Neural progenitor cell (in vitro differentiated cells): ENCODE data around the gene VRK2. TPM values are rescaled to one million over a fixed set of nuclear protein-coding genes. Genes with fewer than 3 reads are reported as not detected.

Experiments used
- DNase-seq: peaks from one replicate; pipeline ENCODE4 v3.0.0-alpha.2; 2016; ENCODE audit warnings: low spot score
- H2AFZ ChIP-seq: fragments of 200-600 bp; sonication (generic); replicated peaks from 2 replicates; pipeline ENCODE4 v1.6.1; 2016; ENCODE audit warnings: antibody characterized with exemption
- H3F3A ChIP-seq: fragments of 200-600 bp; sonication (generic); 2 replicates; pipeline ENCODE4 v1.6.1; 2016; ENCODE audit warnings: antibody characterized with exemption, low read depth
- H3K27ac ChIP-seq: fragments of 200-600 bp; sonication (generic); 2 replicates; pipeline ENCODE4 v1.5.1; 2016; ENCODE audit warnings: mild to moderate bottlenecking
- H3K27me3 ChIP-seq: fragments of 200-600 bp; sonication (generic); 2 replicates; pipeline ENCODE4 v1.6.1; 2016; ENCODE audit warnings: mild to moderate bottlenecking, moderate library complexity
- H3K36me3 ChIP-seq: fragments of 200-600 bp; sonication (generic); 2 replicates; pipeline ENCODE4 v1.5.1; 2016
- H3K4me1 ChIP-seq: fragments of 200-600 bp; sonication (generic); 2 replicates; pipeline ENCODE4 v1.6.1; 2016; ENCODE audit warnings: mixed run types
- H3K4me2 ChIP-seq: fragments of 200-600 bp; sonication (generic); 2 replicates; pipeline ENCODE4 v1.6.1; 2016
- H3K4me3 ChIP-seq: fragments of 200-600 bp; sonication (generic); 2 replicates; pipeline ENCODE4 v1.5.1; 2016
- H3K79me2 ChIP-seq: fragments of 200-600 bp; sonication (generic); 2 replicates; pipeline ENCODE4 v1.6.1; 2016; ENCODE audit warnings: low read depth
- H3K9ac ChIP-seq: fragments of 200-600 bp; sonication (generic); 2 replicates; pipeline ENCODE4 v1.6.1; 2016
- H3K9me3 ChIP-seq: fragments of 200-600 bp; sonication (generic); 2 replicates; pipeline ENCODE4 v1.5.1; 2016; ENCODE audit warnings: low read depth
- H4K20me1 ChIP-seq: fragments of 200-600 bp; sonication (generic); 2 replicates; pipeline ENCODE4 v1.6.1; 2016; ENCODE audit warnings: low read depth
- H3K27ac Mint-ChIP-seq: 3 replicates; pipeline ENCODE4 v1.8.0; 2021; ENCODE audit warnings: mixed read lengths
- H3K27me3 Mint-ChIP-seq: 2 replicates; pipeline ENCODE4 v1.8.0; 2022; ENCODE audit warnings: low read depth, mild to moderate bottlenecking, inconsistent platforms, moderate library complexity, mixed read lengths; ENCODE audit not compliant: insufficient read depth
- H3K36me3 Mint-ChIP-seq: 3 replicates; pipeline ENCODE4 v1.8.0; 2021; ENCODE audit warnings: mixed read lengths
- H3K4me1 Mint-ChIP-seq: 3 replicates; pipeline ENCODE4 v1.8.0; 2021; ENCODE audit warnings: mixed read lengths
- H3K4me3 Mint-ChIP-seq: 3 replicates; pipeline ENCODE4 v1.8.0; 2021; ENCODE audit warnings: mild to moderate bottlenecking, moderate library complexity, mixed read lengths
- H3K9me3 Mint-ChIP-seq: 3 replicates; pipeline ENCODE4 v1.8.0; 2020; ENCODE audit warnings: mixed read lengths
- EZH2 ChIP-seq: fragments of 200-600 bp; sonication (generic); IDR thresholded peaks from 2 replicates; pipeline ENCODE4 v1.6.1; 2017; ENCODE audit warnings: antibody characterized with exemption, mild to moderate bottlenecking, moderate library complexity
- EZH2phosphoT487 ChIP-seq: fragments of 200-600 bp; sonication (generic); IDR thresholded peaks from 2 replicates; pipeline ENCODE4 v1.6.1; 2017; ENCODE audit warnings: antibody characterized with exemption
- total RNA-seq: library from RNA; depleted of rRNA; stranded (reverse); fragments of >200 nt; gene quantifications from 2 replicates; pipeline ENCODE4 v1.2.3, GENCODE V29; 2015; ENCODE audit warnings: low replicate concordance
- TF ChIP-seq, protein P1 (sequence below): fragments of 200-600 bp; sonication (generic); IDR thresholded peaks from 2 replicates; pipeline ENCODE4 v1.5.1; 2017; ENCODE audit warnings: antibody characterized with exemption, mild to moderate bottlenecking

The VRK2 gene
- total RNA-seq, 1 donor from 2014 or later: 39.2 TPM

DNA sequence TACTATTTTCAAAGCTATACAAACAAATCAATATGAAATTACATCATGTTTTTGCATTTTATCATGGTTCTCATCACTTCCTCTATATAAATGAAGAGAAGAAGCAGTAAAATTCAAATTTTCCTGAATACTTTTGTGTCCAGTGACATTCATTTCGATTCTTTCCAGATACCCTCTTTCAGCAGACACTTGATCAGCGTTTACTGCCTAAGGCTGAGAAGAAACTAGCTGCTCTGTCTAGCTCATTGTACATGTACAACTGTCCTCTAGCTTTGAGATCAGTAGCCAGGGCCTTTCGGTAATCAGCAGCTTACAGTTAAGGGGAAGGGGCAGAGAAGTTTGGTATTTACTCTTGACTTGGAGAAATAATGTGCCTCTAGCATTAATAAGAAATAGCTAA lies 4.8 kb downstream of the VRK2 start:
- peaks cover 2% of the 10 kb centered on the region for H3K36me3 Mint-ChIP-seq
- H3K79me2 ChIP-seq: peaks cover 30% of the 10 kb centered on the region
- H3K4me1 Mint-ChIP-seq: peaks cover 15% of the 10 kb centered on the region
- no peaks in the 10 kb centered on the region for H3K27me3 ChIP-seq
- TF ChIP-seq EZH2phosphoT487 (no peak), EZH2 (no peak)
- TF ChIP-seq, protein P1, sequence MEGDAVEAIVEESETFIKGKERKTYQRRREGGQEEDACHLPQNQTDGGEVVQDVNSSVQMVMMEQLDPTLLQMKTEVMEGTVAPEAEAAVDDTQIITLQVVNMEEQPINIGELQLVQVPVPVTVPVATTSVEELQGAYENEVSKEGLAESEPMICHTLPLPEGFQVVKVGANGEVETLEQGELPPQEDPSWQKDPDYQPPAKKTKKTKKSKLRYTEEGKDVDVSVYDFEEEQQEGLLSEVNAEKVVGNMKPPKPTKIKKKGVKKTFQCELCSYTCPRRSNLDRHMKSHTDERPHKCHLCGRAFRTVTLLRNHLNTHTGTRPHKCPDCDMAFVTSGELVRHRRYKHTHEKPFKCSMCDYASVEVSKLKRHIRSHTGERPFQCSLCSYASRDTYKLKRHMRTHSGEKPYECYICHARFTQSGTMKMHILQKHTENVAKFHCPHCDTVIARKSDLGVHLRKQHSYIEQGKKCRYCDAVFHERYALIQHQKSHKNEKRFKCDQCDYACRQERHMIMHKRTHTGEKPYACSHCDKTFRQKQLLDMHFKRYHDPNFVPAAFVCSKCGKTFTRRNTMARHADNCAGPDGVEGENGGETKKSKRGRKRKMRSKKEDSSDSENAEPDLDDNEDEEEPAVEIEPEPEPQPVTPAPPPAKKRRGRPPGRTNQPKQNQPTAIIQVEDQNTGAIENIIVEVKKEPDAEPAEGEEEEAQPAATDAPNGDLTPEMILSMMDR: no peak
- H3K4me3 Mint-ChIP-seq: no peak overlapping the region
- no peak for DNase-seq
- H3K4me3 ChIP-seq: no peak overlapping the region
- H2AFZ ChIP-seq: no peak overlapping the region
- H3K4me1 ChIP-seq: peaks cover 12% of the 10 kb centered on the region
- H3K9me3 Mint-ChIP-seq: no peaks in the 10 kb centered on the region
- no peak overlapping the region for H3K9ac ChIP-seq
- H3F3A ChIP-seq: peaks cover 7% of the 10 kb centered on the region
- H3K27ac Mint-ChIP-seq: no peak overlapping the region
- H3K27me3 Mint-ChIP-seq: peaks cover 2% of the 10 kb centered on the region
- H3K36me3 ChIP-seq: peaks cover 10% of the 10 kb centered on the region
- H3K9me3 ChIP-seq: no peaks in the 10 kb centered on the region
- no peaks in the 10 kb centered on the region for H4K20me1 ChIP-seq
- H3K4me2 ChIP-seq: no peak overlapping the region
- H3K27ac ChIP-seq: no peak overlapping the region

DNA sequence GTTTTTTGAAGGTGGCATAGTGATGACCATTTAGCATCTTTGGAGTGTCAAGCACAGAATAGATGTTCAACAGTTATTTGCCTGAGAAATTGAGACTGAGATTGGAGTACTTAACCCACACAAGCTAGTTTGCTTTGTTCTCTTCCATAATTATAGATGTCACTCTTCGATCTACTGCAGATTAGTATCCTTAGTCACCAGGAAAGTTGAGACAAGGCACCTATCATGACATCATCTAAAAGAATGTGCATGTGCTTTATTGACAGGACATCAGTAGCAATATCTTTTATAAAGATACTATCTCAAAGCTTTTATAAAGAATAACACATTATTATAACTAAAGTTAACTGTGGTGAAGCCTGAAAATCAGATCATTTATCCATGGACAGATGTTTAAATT lies 6.4 kb downstream of the VRK2 start:
- no peak overlapping the region for H3K4me2 ChIP-seq
- Mint-ChIP-seq H3K27me3 (no peaks in the 10 kb centered on the region), H3K27ac (no peak overlapping the region), H3K4me1 (peaks cover 26% of the 10 kb centered on the region), H3K9me3 (no peaks in the 10 kb centered on the region), H3K36me3 (peaks cover 2% of the 10 kb centered on the region), H3K4me3 (no peak overlapping the region)
- H3K36me3 ChIP-seq: peaks cover 10% of the 10 kb centered on the region
- no peaks in the 10 kb centered on the region for H3K9me3 ChIP-seq
- no peak overlapping the region for H3K9ac ChIP-seq
- H4K20me1 ChIP-seq: no peaks in the 10 kb centered on the region
- H3K27me3 ChIP-seq: no peaks in the 10 kb centered on the region
- peaks cover 6% of the 10 kb centered on the region for H3K4me1 ChIP-seq
- H3K27ac ChIP-seq: no peak overlapping the region
- no peak overlapping the region for H2AFZ ChIP-seq
- TF ChIP-seq EZH2phosphoT487: no peak
- TF ChIP-seq, protein P1: no peak
- TF ChIP-seq EZH2: no peak
- H3K79me2 ChIP-seq: peaks cover 22% of the 10 kb centered on the region
- no peaks in the 10 kb centered on the region for H3F3A ChIP-seq
- DNase-seq: no peak
- no peak overlapping the region for H3K4me3 ChIP-seq

DNA sequence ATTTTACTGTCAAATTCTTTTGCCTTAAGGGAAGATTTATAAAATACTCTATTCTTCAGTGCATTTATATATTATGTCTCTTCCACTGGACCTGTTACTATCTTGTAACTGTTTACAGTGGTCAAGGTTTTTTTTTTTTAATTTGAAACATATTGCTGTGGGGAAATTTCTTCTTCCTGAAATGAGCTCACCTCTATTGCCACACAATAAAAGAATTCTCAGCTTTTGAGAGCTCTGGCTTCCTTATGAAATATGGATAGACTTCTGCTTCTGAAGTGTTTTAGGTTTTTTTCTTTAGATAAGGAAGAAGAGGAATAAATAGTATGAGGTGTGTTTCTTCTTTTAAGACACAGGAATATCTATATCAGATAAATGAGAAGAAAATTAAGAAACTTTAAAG lies 7.7 kb downstream of the VRK2 start:
- Histone ChIP-seq H4K20me1 (no peaks in the 10 kb centered on the region), H2AFZ (no peak overlapping the region), H3K9ac (no peak overlapping the region), H3K27ac (no peak overlapping the region), H3K4me2 (no peak overlapping the region), H3K9me3 (no peaks in the 10 kb centered on the region), H3K4me1 (no peaks in the 10 kb centered on the region), H3K36me3 (peaks cover 6% of the 10 kb centered on the region), H3K79me2 (peaks cover 9% of the 10 kb centered on the region), H3K27me3 (no peaks in the 10 kb centered on the region), H3K4me3 (no peak overlapping the region), H3F3A (no peaks in the 10 kb centered on the region)
- peaks cover 33% of the 10 kb centered on the region for H3K4me1 Mint-ChIP-seq
- no peaks in the 10 kb centered on the region for H3K9me3 Mint-ChIP-seq
- no peaks in the 10 kb centered on the region for H3K27me3 Mint-ChIP-seq
- no peak overlapping the region for H3K4me3 Mint-ChIP-seq
- no peak overlapping the region for H3K27ac Mint-ChIP-seq
- no peak for DNase-seq
- TF ChIP-seq EZH2 (no peak), EZH2phosphoT487 (no peak)
- TF ChIP-seq, protein P1: no peak
- H3K36me3 Mint-ChIP-seq: peaks cover 2% of the 10 kb centered on the region
